ENCODE data around the gene TSPAN6. TPM values are rescaled to one million over a fixed set of nuclear protein-coding genes. Genes with fewer than 3 reads are reported as not detected.

Gene TSPAN6
- total and polyA plus RNA-seq, 10 of the 15 experiments (the other 5 are each of a cell fraction or from before 2014, with no cell fraction given), result 0.04 to 0.23 (median 0.08) TPM; not detected in 5

GRCh38 chrX:100599456-100599855, 37.1 kb downstream of the TSPAN6 start (continued):
- TF ChIP-seq IRF5 (IDR thresholded peaks at IDR 0.05; ENCODE audit: borderline replicate concordance) (no peak), ZSCAN29 (IDR thresholded peaks at IDR 0.05) (no peak), NFXL1 (IDR thresholded peaks at IDR 0.05; ENCODE audit: borderline replicate concordance) (no peak), JUND (IDR thresholded peaks at IDR 0.05; ENCODE audit: low read depth, low read length) (no peak), SREBF2 (IDR thresholded peaks at IDR 0.05; ENCODE audit: low read length) (no peak), SUPT20H (IDR thresholded peaks at IDR 0.05; ENCODE audit: borderline replicate concordance, control insufficient read depth, low read depth, low read length) (no peak)

DNA sequence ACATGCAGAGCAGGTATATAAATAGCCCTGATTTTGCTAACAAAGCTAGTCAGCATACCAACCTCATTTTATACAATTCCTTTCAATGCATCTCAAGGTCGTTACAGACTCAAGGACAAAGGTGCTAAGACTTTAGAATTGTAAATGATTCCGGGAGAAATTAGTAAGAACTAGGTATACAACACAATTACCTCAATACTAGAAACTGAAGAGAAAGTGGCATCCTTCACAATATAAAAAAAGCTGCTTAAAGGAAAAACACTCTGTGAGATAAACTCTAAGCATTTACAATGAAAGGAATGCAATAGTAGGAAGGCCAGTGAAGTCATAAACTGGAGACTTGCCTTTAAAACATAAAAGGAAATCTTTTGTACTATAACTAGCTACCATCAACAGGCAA, 40.0 kb downstream of the TSPAN6 start:
- POLR2A ChIA-PET, result no interaction called here
- no peaks in the 10 kb centered on the region for H3K4me1 ChIP-seq (ENCODE audit: control insufficient read depth, insufficient read depth, low read length)
- H3K27ac ChIP-seq (ENCODE audit: control insufficient read depth, insufficient read depth), result no peak overlapping the region
- CTCF ChIA-PET, result no interaction called here
- SMC1A ChIA-PET (ENCODE audit: uncharacterized antibody, unreplicated experiment), result interaction anchor here (0.6 kb wide), 1 partner anchor 91 kb away, joined by 4 read pairs; no protein-coding TSS in a partner anchor
- TF ChIP-seq TCF3 (IDR thresholded peaks at IDR 0.05; ENCODE audit: borderline replicate concordance, insufficient read depth, low read depth, low read length) (no peak), ZBED1 (IDR thresholded peaks at IDR 0.05; ENCODE audit: borderline replicate concordance) (no peak), FOXK2 (IDR thresholded peaks at IDR 0.05) (no peak), SMAD1 (IDR thresholded peaks at IDR 0.05; ENCODE audit: low read depth, partially characterized antibody) (no peak), STAT1 (conservative IDR thresholded peaks at IDR 0.05) (no peak), NR2F1 (conservative IDR thresholded peaks at IDR 0.05) (no peak), RUNX3 (IDR thresholded peaks at IDR 0.05; ENCODE audit: low read length) (no peak), YY1 (IDR thresholded peaks at IDR 0.05; ENCODE audit: low read depth, low read length) (no peak), TAF1 (IDR thresholded peaks at IDR 0.05; ENCODE audit: borderline replicate concordance, low read depth, low read length) (no peak), KDM1A (IDR thresholded peaks at IDR 0.05; ENCODE audit: borderline replicate concordance) (no peak), HDGF (IDR thresholded peaks at IDR 0.05) (no peak)
- TF ChIP-seq, protein P1, sequence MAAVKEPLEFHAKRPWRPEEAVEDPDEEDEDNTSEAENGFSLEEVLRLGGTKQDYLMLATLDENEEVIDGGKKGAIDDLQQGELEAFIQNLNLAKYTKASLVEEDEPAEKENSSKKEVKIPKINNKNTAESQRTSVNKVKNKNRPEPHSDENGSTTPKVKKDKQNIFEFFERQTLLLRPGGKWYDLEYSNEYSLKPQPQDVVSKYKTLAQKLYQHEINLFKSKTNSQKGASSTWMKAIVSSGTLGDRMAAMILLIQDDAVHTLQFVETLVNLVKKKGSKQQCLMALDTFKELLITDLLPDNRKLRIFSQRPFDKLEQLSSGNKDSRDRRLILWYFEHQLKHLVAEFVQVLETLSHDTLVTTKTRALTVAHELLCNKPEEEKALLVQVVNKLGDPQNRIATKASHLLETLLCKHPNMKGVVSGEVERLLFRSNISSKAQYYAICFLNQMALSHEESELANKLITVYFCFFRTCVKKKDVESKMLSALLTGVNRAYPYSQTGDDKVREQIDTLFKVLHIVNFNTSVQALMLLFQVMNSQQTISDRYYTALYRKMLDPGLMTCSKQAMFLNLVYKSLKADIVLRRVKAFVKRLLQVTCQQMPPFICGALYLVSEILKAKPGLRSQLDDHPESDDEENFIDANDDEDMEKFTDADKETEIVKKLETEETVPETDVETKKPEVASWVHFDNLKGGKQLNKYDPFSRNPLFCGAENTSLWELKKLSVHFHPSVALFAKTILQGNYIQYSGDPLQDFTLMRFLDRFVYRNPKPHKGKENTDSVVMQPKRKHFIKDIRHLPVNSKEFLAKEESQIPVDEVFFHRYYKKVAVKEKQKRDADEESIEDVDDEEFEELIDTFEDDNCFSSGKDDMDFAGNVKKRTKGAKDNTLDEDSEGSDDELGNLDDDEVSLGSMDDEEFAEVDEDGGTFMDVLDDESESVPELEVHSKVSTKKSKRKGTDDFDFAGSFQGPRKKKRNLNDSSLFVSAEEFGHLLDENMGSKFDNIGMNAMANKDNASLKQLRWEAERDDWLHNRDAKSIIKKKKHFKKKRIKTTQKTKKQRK (IDR thresholded peaks at IDR 0.05; ENCODE audit: low read depth, low read length), result no peak
- H3K36me3 ChIP-seq (ENCODE audit: control insufficient read depth in 2 of 2, insufficient read depth in 2 of 2, low read length in 1 of 2), result no peaks in the 10 kb centered on the region
- BruUV-seq (replicated peaks), result no TSS peak
- H4K20me1 ChIP-seq (ENCODE audit: control insufficient read depth, insufficient read depth), result no peaks in the 10 kb centered on the region
- no peak for DNase-seq (ENCODE audit: low read depth, low spot score)
- H3K4me3 ChIP-seq, result no peak overlapping the region
- H3K79me2 ChIP-seq (ENCODE audit: control insufficient read depth, insufficient read depth, low read length), result no peaks in the 10 kb centered on the region
- in situ Hi-C loops (cut with MboI) (no loop called here), intact Hi-C loops (cut with micrococcal nuclease; ENCODE audit: unreplicated experiment) (no loop called here)
- no peak for ATAC-seq
- no peak for FAIRE-seq
- WGBS (ENCODE audit: insufficient coverage, insufficient replicate concordance, low lambda C conversion rate, missing lambda C conversion rate), result 27% methylated on average over 2 of the region's 2 CpGs
- H3K9me3 ChIP-seq (replicated peaks; ENCODE audit: control insufficient read depth, insufficient read depth, low read length), result no peaks in the 10 kb centered on the region
- no peak overlapping the region for H3K9ac ChIP-seq (ENCODE audit: control insufficient read depth, insufficient read depth, low read length)
- H3K27me3 ChIP-seq (replicated peaks in 1 of 2; ENCODE audit: control insufficient read depth in 2 of 2, insufficient read depth in 2 of 2, low read length in 1 of 2), result no peaks in the 10 kb centered on the region; a peak in 1 of 4 replicates
- RAD21 ChIA-PET (ENCODE audit: unreplicated experiment), result no interaction called here
- no peak overlapping the region for H2AFZ ChIP-seq (ENCODE audit: control insufficient read depth, low read depth, low read length)
- no peak overlapping the region for H3K4me2 ChIP-seq (ENCODE audit: control insufficient read depth, insufficient read depth)
